ENCODE data around the gene ZNF608.

Gene ZNF608

GRCh38 chr5:124706051-124706450 is 40.4 kb downstream of the ZNF608 start:
- TF ChIP-seq CTCF (IDR thresholded peaks at IDR 0.05; ENCODE audit: low read depth, low read length, missing control alignments), result no peak

GRCh38 chr5:124705577-124705976 is 40.9 kb downstream of the ZNF608 start:
- H3K4me3 ChIP-seq (ENCODE audit: low read depth, low read length), result no peak overlapping the region; the same call in 1 of the 2 replicates
- no peak for TF ChIP-seq CTCF (IDR thresholded peaks at IDR 0.05; ENCODE audit: low read depth, low read length, missing control alignments)
- DNase-seq (ENCODE audit: low read depth), result no peak

More at GRCh38 chr5:124706051-124706450, 40.4 kb downstream of the ZNF608 start:
- no peak for DNase-seq (ENCODE audit: low read depth)
- no peak overlapping the region for H3K4me3 ChIP-seq (ENCODE audit: low read depth, low read length)

- TF ChIP-seq CTCF (IDR thresholded peaks at IDR 0.05; ENCODE audit: low read depth, low read length, missing control alignments), result no peak
- peak; percentile 82 for DNase-seq (ENCODE audit: low read depth)
- H3K4me3 ChIP-seq (ENCODE audit: low read depth, low read length), result no peak overlapping the region; the same call in 1 of the 2 replicates
These were observed 41.7 kb downstream of the ZNF608 start for GRCh38 chr5:124704594-124705284.

- H3K4me3 ChIP-seq (ENCODE audit: low read depth, low read length), result no peak overlapping the region
- DNase-seq (ENCODE audit: low read depth), result no peak
These were observed 42.4 kb downstream of the ZNF608 start for GRCh38 chr5:124703995-124704394.

GRCh38 chr5:124702525-124702924 is 43.9 kb downstream of the ZNF608 start:
- TF ChIP-seq CTCF (IDR thresholded peaks at IDR 0.05; ENCODE audit: low read depth, low read length, missing control alignments), result no peak
- DNase-seq (ENCODE audit: low read depth), result peak; percentile 53
- no peak overlapping the region for H3K4me3 ChIP-seq (ENCODE audit: low read depth, low read length)

More at GRCh38 chr5:124703995-124704394, 42.4 kb downstream of the ZNF608 start:
- no peak for TF ChIP-seq CTCF (IDR thresholded peaks at IDR 0.05; ENCODE audit: low read depth, low read length, missing control alignments)

- peak overlapping the region; percentile 15; the same call in 1 of the 2 replicates for H3K4me3 ChIP-seq (ENCODE audit: low read depth, low read length)
- no peak for DNase-seq (ENCODE audit: low read depth)
- no peak for TF ChIP-seq CTCF (IDR thresholded peaks at IDR 0.05; ENCODE audit: low read depth, low read length, missing control alignments)
These were observed 44.5 kb downstream of the ZNF608 start for GRCh38 chr5:124701873-124702425.
